ENCODE results near the gene KLHL22. TPM values are rescaled to one million over a fixed set of nuclear protein-coding genes. Genes with fewer than 3 reads are reported as not detected.
A peak's percentile ranks its signal among the peaks of the same experiment; 100 is the strongest.

The KLHL22 gene
- total RNA-seq, 1 donor from 2014 or later = 13.5 TPM

DNA sequence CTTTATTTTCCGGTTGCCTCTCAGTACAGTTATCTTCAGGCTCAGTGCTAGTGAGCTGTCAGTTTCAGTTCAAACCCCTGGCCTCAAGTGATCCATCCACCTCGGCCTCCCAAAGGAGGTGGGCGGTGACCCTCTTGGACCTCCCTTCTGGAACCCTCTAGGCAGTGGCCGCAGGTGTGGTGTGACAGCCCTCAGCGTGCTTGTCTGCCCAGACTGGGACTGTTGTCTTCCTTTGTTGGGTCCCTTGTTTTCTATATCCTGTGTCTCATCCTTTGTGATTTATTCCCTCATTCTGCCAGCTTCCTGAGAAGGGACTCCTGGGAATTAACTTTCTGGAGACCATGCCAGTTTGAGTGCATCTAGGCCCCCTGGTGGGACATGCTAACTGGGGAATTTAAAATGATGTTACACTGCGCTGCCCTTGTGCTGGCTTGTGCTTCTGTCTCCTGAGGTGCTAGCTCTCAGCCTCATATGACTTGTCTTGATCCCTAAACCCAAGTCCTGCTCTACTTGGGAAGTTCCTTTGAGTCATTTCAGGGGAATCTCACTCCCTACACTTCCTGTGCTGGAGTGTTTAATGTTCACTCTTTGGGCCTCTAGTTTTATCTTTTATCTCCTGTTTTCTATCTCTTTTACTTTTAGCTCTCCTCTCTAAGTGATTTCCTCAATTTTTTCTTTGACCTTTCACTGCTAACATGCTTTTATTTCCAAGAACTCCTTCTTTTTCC lies 31.2 kb upstream of the KLHL22 start:
- no peak for ATAC-seq (ENCODE audit: poor library complexity)

GRCh38 chr22:20526305-20526627 lies 30.7 kb upstream of the KLHL22 start:
- no peak for ATAC-seq (ENCODE audit: poor library complexity)
- intact Hi-C loops (cut with DNase I) = no loop called here
- no peak for DNase-seq

More for the DNA sequence above, 31.2 kb upstream of the KLHL22 start:
- intact Hi-C loops (cut with DNase I) = no loop called here
- no peak for DNase-seq

- ATAC-seq (ENCODE audit: poor library complexity) (no peak), DNase-seq (no peak)
- intact Hi-C loops (cut with DNase I) = no loop called here
Observed at GRCh38 chr22:20525048-20525447, 29.5 kb upstream of the KLHL22 start.

DNA sequence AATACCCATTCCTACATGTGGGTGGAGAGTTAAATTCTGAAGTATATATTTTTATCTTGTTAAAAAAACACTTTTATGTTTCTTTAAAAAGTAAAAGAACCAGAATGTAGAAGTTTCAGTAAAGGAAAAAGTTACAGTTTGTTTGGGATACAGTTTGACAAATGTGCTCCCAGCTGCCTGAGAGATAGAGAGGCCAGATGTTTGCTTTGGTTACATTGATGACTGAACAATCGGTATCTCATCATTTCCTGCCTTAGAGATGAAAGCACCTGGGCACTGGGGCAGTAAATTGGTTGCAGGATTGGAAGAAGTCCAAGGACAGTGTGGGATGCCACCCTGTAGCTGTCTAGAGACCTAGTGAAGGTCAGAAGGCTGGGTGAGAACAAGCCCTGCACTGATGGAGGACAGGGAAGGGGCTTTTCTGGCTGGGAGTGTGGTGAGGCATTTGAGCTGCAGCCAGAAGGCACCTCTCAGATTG lies 28.4 kb upstream of the KLHL22 start:
- intact Hi-C loops (cut with DNase I) = no loop called here
- ATAC-seq (ENCODE audit: poor library complexity) (peak; percentile 7), DNase-seq (no peak)

DNA sequence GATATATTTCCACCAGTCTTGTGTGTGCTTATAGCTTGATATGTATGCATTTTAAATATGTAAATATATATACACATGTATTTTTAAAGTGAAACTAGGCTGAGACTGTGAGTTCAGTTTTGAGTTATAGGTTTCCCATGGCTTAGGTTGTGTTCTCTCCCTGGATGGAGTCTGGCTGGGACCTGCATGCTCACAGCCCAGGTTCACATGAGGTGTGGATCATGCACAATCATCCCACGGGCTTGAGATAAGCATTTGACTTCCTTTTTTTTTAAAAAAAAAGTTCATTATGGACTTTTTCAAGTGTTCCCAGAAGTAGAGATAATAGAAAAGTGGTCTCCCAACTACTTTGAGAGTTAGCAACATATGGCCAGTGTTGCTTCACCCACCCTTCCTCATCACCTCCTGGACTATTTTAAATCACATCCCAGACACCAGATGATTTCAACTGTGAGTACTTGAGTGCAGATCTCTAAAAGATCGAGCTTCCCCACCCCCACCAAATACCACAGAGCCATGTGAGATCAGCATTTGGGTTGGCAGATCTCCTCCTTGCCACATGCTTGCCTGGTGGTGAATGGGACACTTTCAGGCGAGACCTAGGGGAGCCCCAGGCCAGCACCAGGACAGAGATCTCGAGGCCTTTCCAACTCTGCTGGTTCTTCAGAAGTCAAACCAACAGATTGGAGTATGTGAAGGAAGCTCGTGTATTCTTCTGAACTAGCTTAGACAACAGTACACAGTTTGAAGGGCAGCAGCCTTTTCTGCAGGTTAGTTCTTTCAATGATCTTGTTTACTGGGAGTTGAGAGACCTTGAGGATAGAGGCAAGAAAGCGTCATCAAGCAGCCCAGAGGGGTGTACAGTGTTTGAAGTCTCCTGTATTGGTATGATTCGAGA lies 27.7 kb upstream of the KLHL22 start:
- DNase-seq (no peak), ATAC-seq (ENCODE audit: poor library complexity) (peak; percentile 57)
- intact Hi-C loops (cut with DNase I) = no loop called here

- ATAC-seq (ENCODE audit: poor library complexity) (no peak), DNase-seq (no peak)
- intact Hi-C loops (cut with DNase I) = no loop called here
Observed at GRCh38 chr22:20522134-20523004, 26.8 kb upstream of the KLHL22 start.

- DNase-seq = no peak
- no peak for ATAC-seq (ENCODE audit: poor library complexity)
- intact Hi-C loops (cut with DNase I) = no loop called here
Observed at GRCh38 chr22:20520093-20520511, 24.5 kb upstream of the KLHL22 start.

DNA sequence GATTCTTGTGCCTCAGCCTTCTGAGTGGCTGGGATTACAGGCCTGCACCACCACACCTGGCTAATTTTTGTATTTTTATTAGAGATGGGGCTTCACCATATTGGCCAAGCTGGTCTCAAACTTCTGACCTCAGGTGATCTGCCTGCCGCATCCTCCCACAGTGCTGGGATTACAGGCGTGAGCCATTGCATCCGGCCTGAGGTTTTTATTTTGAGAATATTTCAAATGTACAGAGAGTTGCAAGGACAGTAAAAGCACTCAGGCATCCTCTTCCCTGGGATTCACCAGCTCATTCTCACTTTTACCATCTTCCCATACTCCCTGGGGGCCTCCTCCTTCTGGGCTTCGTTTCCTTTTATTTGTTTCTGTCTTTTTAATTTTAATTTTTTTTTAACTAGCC lies 24.0 kb upstream of the KLHL22 start:
- ATAC-seq (ENCODE audit: poor library complexity) (no peak), DNase-seq (no peak)
- intact Hi-C loops (cut with DNase I) = no loop called here

- no peak for ATAC-seq (ENCODE audit: poor library complexity)
- DNase-seq = no peak
- intact Hi-C loops (cut with DNase I) = no loop called here
Observed at GRCh38 chr22:20517841-20518592, 22.4 kb upstream of the KLHL22 start.

DNA sequence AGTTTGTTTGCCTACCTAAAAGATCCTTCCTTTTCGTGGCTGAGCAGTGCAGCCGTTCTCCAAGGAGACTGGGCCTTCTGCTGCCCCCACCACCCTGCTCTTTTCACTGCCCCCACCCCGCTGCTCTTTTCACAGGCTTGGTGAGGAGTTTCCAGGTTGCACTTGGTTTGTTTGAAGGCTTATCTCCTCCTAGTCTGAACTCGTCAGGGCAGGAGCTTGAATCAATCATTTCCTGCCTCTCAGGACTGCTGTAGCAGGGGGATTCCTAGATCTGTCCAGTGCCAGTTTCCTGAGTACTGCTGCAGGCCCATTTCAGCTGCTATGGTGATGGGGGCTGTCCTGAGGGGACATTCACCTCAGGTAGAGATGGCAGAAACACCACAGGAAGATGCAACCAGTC lies 21.8 kb upstream of the KLHL22 start:
- ATAC-seq (ENCODE audit: poor library complexity) = no peak
- intact Hi-C loops (cut with DNase I) = no loop called here
- no peak for DNase-seq

GRCh38 chr22:20516399-20516798 lies 20.8 kb upstream of the KLHL22 start:
- DNase-seq = no peak
- intact Hi-C loops (cut with DNase I) = no loop called here
- ATAC-seq (ENCODE audit: poor library complexity) = no peak

GRCh38 chr22:20514658-20515406 lies 19.2 kb upstream of the KLHL22 start:
- no peak for DNase-seq
- no peak for ATAC-seq (ENCODE audit: poor library complexity)
- intact Hi-C loops (cut with DNase I) = no loop called here

- no peak for DNase-seq
- intact Hi-C loops (cut with DNase I) = no loop called here
- ATAC-seq (ENCODE audit: poor library complexity) = no peak
Observed at GRCh38 chr22:20511578-20512229, 16.1 kb upstream of the KLHL22 start.

- intact Hi-C loops (cut with DNase I) = no loop called here
- DNase-seq (no peak), ATAC-seq (ENCODE audit: poor library complexity) (no peak)
Observed at GRCh38 chr22:20510811-20511577, 15.4 kb upstream of the KLHL22 start.

DNA sequence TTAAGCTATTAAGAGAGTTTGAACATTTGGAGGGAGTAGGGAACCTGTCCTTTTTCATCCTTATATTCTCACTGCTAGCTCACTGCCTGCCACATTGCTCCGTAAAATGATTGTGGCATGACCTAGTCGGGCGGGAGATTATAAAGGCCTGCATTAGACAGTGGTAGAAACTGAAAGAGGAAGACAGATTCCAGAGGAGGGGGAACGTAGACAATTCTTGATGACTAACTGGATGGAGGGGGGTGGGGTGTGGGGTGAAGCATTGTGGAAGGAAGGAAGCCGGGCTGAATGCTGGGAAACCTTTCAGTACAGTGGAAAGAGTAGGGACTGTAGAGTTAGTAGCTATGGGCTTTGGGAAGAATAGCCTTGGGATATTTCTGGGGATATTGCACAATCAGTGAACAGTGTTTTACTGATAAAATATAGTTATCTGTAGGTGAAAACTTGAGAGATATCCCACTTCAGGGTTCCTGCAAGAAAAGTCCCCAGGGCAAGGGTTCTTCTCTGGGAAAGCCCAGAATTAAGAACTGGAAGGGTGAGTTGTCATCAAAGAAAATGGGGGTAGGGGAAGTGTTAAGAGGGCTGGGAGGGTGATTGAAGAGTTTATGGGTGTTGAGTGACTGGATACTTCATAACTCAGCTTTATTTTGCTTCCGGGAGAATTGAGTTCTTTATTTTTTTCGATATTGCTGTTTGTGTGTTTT lies 13.9 kb upstream of the KLHL22 start:
- DNase-seq (peak; percentile 59), ATAC-seq (ENCODE audit: poor library complexity) (peak; percentile 51)
- intact Hi-C loops (cut with DNase I) = loop anchor here (5.0 kb wide), 1 partner anchor 43 kb away; no protein-coding TSS in a partner anchor

DNA sequence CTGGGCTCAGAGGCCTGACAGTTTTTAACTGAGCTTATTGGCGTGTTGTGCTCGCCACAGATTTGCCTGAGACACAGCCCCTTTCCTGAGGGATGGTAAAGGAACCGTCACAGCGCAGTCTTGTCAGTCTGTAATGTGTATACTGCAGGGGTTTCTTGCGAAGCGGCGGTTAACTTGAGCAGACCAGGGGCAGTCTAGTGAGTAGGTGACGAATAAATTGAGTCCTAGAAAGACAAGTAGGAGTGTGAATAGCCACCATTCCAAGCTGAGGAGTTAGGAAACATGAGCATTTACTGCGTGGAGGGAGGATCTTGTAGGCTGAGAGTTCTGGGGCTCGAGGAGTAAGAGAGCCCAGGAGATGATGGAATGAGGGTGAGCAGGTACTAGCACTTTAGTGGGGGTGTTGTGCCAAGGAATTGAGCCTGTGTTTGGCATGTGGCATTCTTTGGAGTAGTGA lies 13.2 kb upstream of the KLHL22 start:
- intact Hi-C loops (cut with DNase I) = loop anchor here (5.0 kb wide), 1 partner anchor 43 kb away; no protein-coding TSS in a partner anchor
- peak; percentile 1 for ATAC-seq (ENCODE audit: poor library complexity)

More for the DNA sequence above, 13.2 kb upstream of the KLHL22 start:
- no peak for DNase-seq
